Osteoblast (primary cell): ENCODE results near the gene NEUROD2. TPM values are rescaled to one million over a fixed set of nuclear protein-coding genes. Genes with fewer than 3 reads are reported as not detected.

ENCODE experiments used
- DNase-seq: peaks from one replicate; pipeline ENCODE4 v3.0.0; 2011; ENCODE audit warnings: low spot score, mixed read lengths; ENCODE audit not compliant: insufficient read length; ENCODE audit errors: missing footprints
- H2AFZ ChIP-seq: 2 replicates; pipeline ENCODE4 v1.6.0; 2011; ENCODE audit warnings: mild to moderate bottlenecking, low read length
- H3K27ac ChIP-seq: 2 replicates; pipeline ENCODE4 v1.5.1; 2011; ENCODE audit warnings: mild to moderate bottlenecking, low read depth, low read length, moderate library complexity
- H3K27me3 ChIP-seq: 2 replicates; pipeline ENCODE4 v1.6.0; 2012; ENCODE audit warnings: mild to moderate bottlenecking, control low read depth, inconsistent platforms, low read length, moderate library complexity; ENCODE audit not compliant: insufficient read depth
- H3K36me3 ChIP-seq: 2 replicates; pipeline ENCODE4 v1.5.1; 2011; ENCODE audit warnings: mild to moderate bottlenecking, low read length, control low read depth, moderate library complexity; ENCODE audit not compliant: insufficient read depth
- H3K4me1 ChIP-seq: 2 replicates; pipeline ENCODE4 v1.5.1; 2011; ENCODE audit warnings: mild to moderate bottlenecking, low read length, control low read depth, moderate library complexity; ENCODE audit not compliant: insufficient read depth
- H3K4me2 ChIP-seq: 2 replicates; pipeline ENCODE4 v1.6.0; 2011; ENCODE audit warnings: mild to moderate bottlenecking, low read length; ENCODE audit not compliant: insufficient read depth
- H3K4me3 ChIP-seq: fragments of 200-600 bp; sonication (generic); 3 replicates; pipeline ENCODE4 v1.5.1; 2012; ENCODE audit warnings: mild to moderate bottlenecking, low read length, inconsistent platforms; ENCODE audit not compliant: insufficient read depth
- H3K79me2 ChIP-seq: 2 replicates; pipeline ENCODE4 v1.6.0; 2012; ENCODE audit warnings: mild to moderate bottlenecking, low read length, control low read depth, inconsistent platforms; ENCODE audit not compliant: insufficient read depth
- H3K9me3 ChIP-seq: 2 replicates; pipeline ENCODE4 v1.5.1; 2011; ENCODE audit warnings: low read depth, low read length, control low read depth
- H4K20me1 ChIP-seq: 2 replicates; pipeline ENCODE4 v1.6.0; 2012; ENCODE audit warnings: mild to moderate bottlenecking, low read length, control low read depth; ENCODE audit not compliant: insufficient read depth
- CTCF ChIP-seq: IDR thresholded peaks from 2 replicates; pipeline ENCODE4 v1.5.1; 2011; ENCODE audit warnings: mild to moderate bottlenecking, low read depth, low read length, moderate library complexity; ENCODE audit errors: extremely low read depth
- total RNA-seq: library from RNA; depleted of rRNA; stranded (reverse); fragments of >200 nt; gene quantifications from 2 replicates; pipeline ENCODE4 v1.2.3, GENCODE V29; 2012

NEUROD2 gene
- total RNA-seq, 1 donor = not detected

- no peak for DNase-seq
- Histone ChIP-seq H3K9me3 (no peaks in the 10 kb centered on the region), H3K4me2 (no peak overlapping the region), H2AFZ (no peak overlapping the region), H3K27ac (no peak overlapping the region), H3K36me3 (no peaks in the 10 kb centered on the region), H3K27me3 (peaks cover 64% of the 10 kb centered on the region), H3K4me1 (peaks cover 5% of the 10 kb centered on the region), H4K20me1 (peaks cover 4% of the 10 kb centered on the region), H3K4me3 (no peak overlapping the region), H3K79me2 (no peaks in the 10 kb centered on the region)
- TF ChIP-seq CTCF = no peak
These were observed 17.6 kb upstream of the NEUROD2 start for GRCh38 chr17:39625198-39625785.

GRCh38 chr17:39624313-39624712 lies 16.6 kb upstream of the NEUROD2 start:
- H3K27ac ChIP-seq = no peak overlapping the region
- H2AFZ ChIP-seq = no peak overlapping the region
- H3K9me3 ChIP-seq = no peaks in the 10 kb centered on the region
- H3K79me2 ChIP-seq = no peaks in the 10 kb centered on the region
- no peak overlapping the region for H3K4me2 ChIP-seq
- no peak for TF ChIP-seq CTCF
- peaks cover 55% of the 10 kb centered on the region for H3K27me3 ChIP-seq
- H4K20me1 ChIP-seq = peaks cover 4% of the 10 kb centered on the region
- DNase-seq = no peak
- no peaks in the 10 kb centered on the region for H3K36me3 ChIP-seq
- H3K4me1 ChIP-seq = peaks cover 5% of the 10 kb centered on the region
- no peak overlapping the region for H3K4me3 ChIP-seq

DNA sequence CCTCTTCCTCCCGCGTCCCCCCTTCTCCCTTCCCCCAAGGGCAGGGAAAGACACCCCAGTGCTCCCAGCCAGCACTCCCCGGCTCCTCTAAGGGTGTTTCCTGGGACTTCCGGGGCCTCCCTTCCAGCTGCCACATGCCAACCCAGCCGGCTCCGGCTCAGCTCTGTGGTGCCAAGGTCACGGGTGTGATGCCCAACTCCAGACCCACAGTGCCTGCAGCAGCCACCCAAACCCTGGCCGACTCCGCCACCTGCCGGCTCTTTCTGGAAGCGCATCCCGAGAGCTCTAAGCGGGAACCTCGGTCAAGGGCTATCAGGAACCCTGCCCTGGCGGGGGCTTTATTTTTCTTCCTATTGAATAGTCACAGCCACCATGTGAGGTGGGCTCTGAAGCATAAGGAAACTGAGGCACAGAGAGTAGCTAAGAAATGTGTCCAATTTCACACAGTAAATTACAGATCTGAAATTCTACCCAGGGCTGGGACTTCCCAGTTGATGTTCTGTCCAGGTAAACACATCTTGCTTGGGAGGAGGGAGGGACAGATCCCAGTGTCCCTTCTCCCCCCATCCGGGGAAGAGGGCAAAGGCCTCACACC lies 15.7 kb upstream of the NEUROD2 start:
- H3K79me2 ChIP-seq = no peaks in the 10 kb centered on the region
- peaks cover 5% of the 10 kb centered on the region for H3K4me1 ChIP-seq
- TF ChIP-seq CTCF = peak; percentile 86
- peaks cover 46% of the 10 kb centered on the region for H3K27me3 ChIP-seq
- no peak overlapping the region for H3K4me3 ChIP-seq
- peaks cover 4% of the 10 kb centered on the region for H4K20me1 ChIP-seq
- H2AFZ ChIP-seq = no peak overlapping the region
- no peak overlapping the region for H3K27ac ChIP-seq
- H3K9me3 ChIP-seq = no peaks in the 10 kb centered on the region
- H3K4me2 ChIP-seq = no peak overlapping the region
- DNase-seq = peak; percentile 98
- H3K36me3 ChIP-seq = no peaks in the 10 kb centered on the region

DNA sequence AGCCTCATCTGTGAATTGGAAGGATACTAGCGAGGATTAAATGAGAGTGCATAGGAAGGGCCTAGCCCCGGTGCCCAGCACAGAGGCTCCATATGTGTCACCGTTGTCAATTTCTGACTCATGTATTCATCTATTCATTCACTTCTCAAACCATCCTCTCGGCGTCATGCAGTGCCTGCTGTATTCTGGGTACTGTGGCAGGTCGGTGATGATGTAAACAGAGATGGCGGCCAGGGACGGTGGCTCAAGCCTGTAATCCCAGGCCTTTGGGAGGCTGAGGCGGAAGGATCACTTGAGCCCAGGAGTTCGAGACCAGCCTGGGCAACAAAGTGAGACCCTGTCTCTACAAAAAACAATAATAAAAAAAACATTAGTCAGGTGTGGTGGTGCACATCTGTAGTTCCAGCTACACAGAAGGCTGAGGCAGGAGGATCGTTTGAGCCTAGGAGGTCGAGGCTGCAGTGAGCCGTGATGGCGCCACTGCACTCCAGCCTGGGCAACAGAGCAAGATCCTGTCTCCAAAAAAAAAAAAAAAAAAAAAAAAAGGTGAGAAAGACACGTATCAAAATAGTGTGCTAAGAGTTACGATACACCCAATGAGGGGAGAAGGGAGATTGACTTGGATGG lies 14.8 kb upstream of the NEUROD2 start:
- H3K79me2 ChIP-seq = no peaks in the 10 kb centered on the region
- TF ChIP-seq CTCF = no peak
- H3K4me3 ChIP-seq = peak overlapping the region; percentile 44
- no peaks in the 10 kb centered on the region for H3K36me3 ChIP-seq
- H4K20me1 ChIP-seq = peaks cover 4% of the 10 kb centered on the region
- no peak overlapping the region for H3K27ac ChIP-seq
- DNase-seq = no peak
- H3K9me3 ChIP-seq = no peaks in the 10 kb centered on the region
- peaks cover 37% of the 10 kb centered on the region for H3K27me3 ChIP-seq
- peak overlapping the region; percentile 70 for H2AFZ ChIP-seq
- peaks cover 5% of the 10 kb centered on the region for H3K4me1 ChIP-seq
- H3K4me2 ChIP-seq = peak overlapping the region; percentile 81
